Osteoblast (primary cell): ENCODE data around the gene RDH8. TPM values are rescaled to one million over a fixed set of nuclear protein-coding genes. Genes with fewer than 3 reads are reported as not detected.

Experiments used
- DNase-seq: peaks from one replicate; pipeline ENCODE4 v3.0.0; 2011; ENCODE audit warnings: low spot score, mixed read lengths; ENCODE audit not compliant: insufficient read length; ENCODE audit errors: missing footprints
- H2AFZ ChIP-seq: 2 replicates; pipeline ENCODE4 v1.6.0; 2011; ENCODE audit warnings: mild to moderate bottlenecking, low read length
- H3K27ac ChIP-seq: 2 replicates; pipeline ENCODE4 v1.5.1; 2011; ENCODE audit warnings: mild to moderate bottlenecking, low read depth, low read length, moderate library complexity
- H3K27me3 ChIP-seq: 2 replicates; pipeline ENCODE4 v1.6.0; 2012; ENCODE audit warnings: mild to moderate bottlenecking, control low read depth, inconsistent platforms, low read length, moderate library complexity; ENCODE audit not compliant: insufficient read depth
- H3K36me3 ChIP-seq: 2 replicates; pipeline ENCODE4 v1.5.1; 2011; ENCODE audit warnings: mild to moderate bottlenecking, low read length, control low read depth, moderate library complexity; ENCODE audit not compliant: insufficient read depth
- H3K4me1 ChIP-seq: 2 replicates; pipeline ENCODE4 v1.5.1; 2011; ENCODE audit warnings: mild to moderate bottlenecking, low read length, control low read depth, moderate library complexity; ENCODE audit not compliant: insufficient read depth
- H3K4me2 ChIP-seq: 2 replicates; pipeline ENCODE4 v1.6.0; 2011; ENCODE audit warnings: mild to moderate bottlenecking, low read length; ENCODE audit not compliant: insufficient read depth
- H3K4me3 ChIP-seq: fragments of 200-600 bp; sonication (generic); 3 replicates; pipeline ENCODE4 v1.5.1; 2012; ENCODE audit warnings: mild to moderate bottlenecking, low read length, inconsistent platforms; ENCODE audit not compliant: insufficient read depth
- H3K79me2 ChIP-seq: 2 replicates; pipeline ENCODE4 v1.6.0; 2012; ENCODE audit warnings: mild to moderate bottlenecking, low read length, control low read depth, inconsistent platforms; ENCODE audit not compliant: insufficient read depth
- H3K9me3 ChIP-seq: 2 replicates; pipeline ENCODE4 v1.5.1; 2011; ENCODE audit warnings: low read depth, low read length, control low read depth
- H4K20me1 ChIP-seq: 2 replicates; pipeline ENCODE4 v1.6.0; 2012; ENCODE audit warnings: mild to moderate bottlenecking, low read length, control low read depth; ENCODE audit not compliant: insufficient read depth
- small RNA-seq: library from RNA; depleted of rRNA; stranded (forward); fragments of <200 nt; gene quantifications from one replicate; pipeline ENCODE3, GENCODE V24; 2012
- total RNA-seq: library from RNA; depleted of rRNA; stranded (reverse); fragments of >200 nt; gene quantifications from 2 replicates; pipeline ENCODE4 v1.2.3, GENCODE V29; 2012
- TF ChIP-seq, protein P1 (sequence below): IDR thresholded peaks from 2 replicates; pipeline ENCODE4 v1.5.1; 2011; ENCODE audit warnings: mild to moderate bottlenecking, low read depth, low read length, moderate library complexity; ENCODE audit errors: extremely low read depth

RDH8 gene
- total RNA-seq, 1 donor: not detected

GRCh38 chr19:10070730-10071446 is 57.6 kb downstream of the RDH8 start:
- Histone ChIP-seq H3K27ac (no peak overlapping the region), H4K20me1 (no peaks in the 10 kb centered on the region), H3K4me3 (no peak overlapping the region), H3K36me3 (no peaks in the 10 kb centered on the region), H3K4me2 (no peak overlapping the region), H2AFZ (no peak overlapping the region), H3K9me3 (no peaks in the 10 kb centered on the region), H3K27me3 (no peaks in the 10 kb centered on the region), H3K79me2 (no peaks in the 10 kb centered on the region), H3K4me1 (no peaks in the 10 kb centered on the region)
- TF ChIP-seq, protein P1, sequence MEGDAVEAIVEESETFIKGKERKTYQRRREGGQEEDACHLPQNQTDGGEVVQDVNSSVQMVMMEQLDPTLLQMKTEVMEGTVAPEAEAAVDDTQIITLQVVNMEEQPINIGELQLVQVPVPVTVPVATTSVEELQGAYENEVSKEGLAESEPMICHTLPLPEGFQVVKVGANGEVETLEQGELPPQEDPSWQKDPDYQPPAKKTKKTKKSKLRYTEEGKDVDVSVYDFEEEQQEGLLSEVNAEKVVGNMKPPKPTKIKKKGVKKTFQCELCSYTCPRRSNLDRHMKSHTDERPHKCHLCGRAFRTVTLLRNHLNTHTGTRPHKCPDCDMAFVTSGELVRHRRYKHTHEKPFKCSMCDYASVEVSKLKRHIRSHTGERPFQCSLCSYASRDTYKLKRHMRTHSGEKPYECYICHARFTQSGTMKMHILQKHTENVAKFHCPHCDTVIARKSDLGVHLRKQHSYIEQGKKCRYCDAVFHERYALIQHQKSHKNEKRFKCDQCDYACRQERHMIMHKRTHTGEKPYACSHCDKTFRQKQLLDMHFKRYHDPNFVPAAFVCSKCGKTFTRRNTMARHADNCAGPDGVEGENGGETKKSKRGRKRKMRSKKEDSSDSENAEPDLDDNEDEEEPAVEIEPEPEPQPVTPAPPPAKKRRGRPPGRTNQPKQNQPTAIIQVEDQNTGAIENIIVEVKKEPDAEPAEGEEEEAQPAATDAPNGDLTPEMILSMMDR: no peak
- no peak for DNase-seq

Small RNAs within 50 kb of the gene (small RNA-seq; reads per million reads assigned to genes)
- not detected for gene MIR5589

Other genes with a start within 250 kb of the RDH8 start
- 14.1 and 17.7 TPM in 2 replicates for gene ZNF846, start 244.7 kb upstream of the RDH8 start, total RNA-seq
- gene FBXL12, start 194.4 kb upstream of the RDH8 start, total RNA-seq: 23.9 and 25.0 TPM in 2 replicates
- 82.5 and 111 TPM in 2 replicates for gene UBL5, start 185.6 kb upstream of the RDH8 start, total RNA-seq
- gene PIN1, start 178.2 kb upstream of the RDH8 start, total RNA-seq: 53.9 and 62.6 TPM in 2 replicates
- 0.29 and 0.72 TPM in 2 replicates for gene OLFM2, start 77.0 kb upstream of the RDH8 start, total RNA-seq
- gene COL5A3, start 3.0 kb upstream of the RDH8 start, total RNA-seq: 9.1 and 14.8 TPM in 2 replicates
- gene SHFL, start 72.8 kb downstream of the RDH8 start, total RNA-seq: 20.6 and 22.4 TPM in 2 replicates
- not detected in 2 replicates for gene ANGPTL6, start 89.2 kb downstream of the RDH8 start, total RNA-seq
- 19.2 and 20.9 TPM in 2 replicates for gene PPAN, start 92.9 kb downstream of the RDH8 start, total RNA-seq
- 2.1 and 2.2 TPM in 2 replicates for gene P2RY11, start 98.2 kb downstream of the RDH8 start, total RNA-seq
- 226 and 252 TPM in 2 replicates for gene EIF3G, start 106.4 kb downstream of the RDH8 start, total RNA-seq
- 24.2 and 33.7 TPM in 2 replicates for gene DNMT1, start 181.5 kb downstream of the RDH8 start, total RNA-seq
- 9.4 and 14.1 TPM in 2 replicates for gene S1PR2, start 217.8 kb downstream of the RDH8 start, total RNA-seq
- gene MRPL4, start 238.7 kb downstream of the RDH8 start, total RNA-seq: 37.1 and 37.3 TPM in 2 replicates